Measurements from ENCODE around the gene ZNF536.

The ZNF536 gene

GRCh38 chr19:30529876-30530275 is 157.7 kb downstream of the ZNF536 start:
- DNase-seq (ENCODE audit: insufficient read length, low spot score) (no peak), FAIRE-seq (no peak)
- TF ChIP-seq CTCF (IDR thresholded peaks at IDR 0.05; ENCODE audit: insufficient read depth, missing control alignments), result no peak

GRCh38 chr19:30530751-30531150 is 158.6 kb downstream of the ZNF536 start:
- no peak for TF ChIP-seq CTCF (IDR thresholded peaks at IDR 0.05; ENCODE audit: insufficient read depth, missing control alignments)
- no peak for FAIRE-seq
- DNase-seq (ENCODE audit: insufficient read length, low spot score), result no peak

GRCh38 chr19:30535011-30535410 is 162.8 kb downstream of the ZNF536 start:
- TF ChIP-seq CTCF (IDR thresholded peaks at IDR 0.05; ENCODE audit: insufficient read depth, missing control alignments), result no peak
- DNase-seq (ENCODE audit: insufficient read length, low spot score) (no peak), FAIRE-seq (no peak)

GRCh38 chr19:30536975-30537374 is 164.8 kb downstream of the ZNF536 start:
- FAIRE-seq (no peak), DNase-seq (ENCODE audit: insufficient read length, low spot score) (no peak)
- TF ChIP-seq CTCF (IDR thresholded peaks at IDR 0.05; ENCODE audit: insufficient read depth, missing control alignments), result no peak

- no peak for TF ChIP-seq CTCF (IDR thresholded peaks at IDR 0.05; ENCODE audit: insufficient read depth, missing control alignments)
- no peak for DNase-seq (ENCODE audit: insufficient read length, low spot score)
- FAIRE-seq, result no peak
These were observed 167.1 kb downstream of the ZNF536 start for GRCh38 chr19:30539315-30539714.

GRCh38 chr19:30539981-30540380 is 167.8 kb downstream of the ZNF536 start:
- no peak for DNase-seq (ENCODE audit: insufficient read length, low spot score)
- no peak for TF ChIP-seq CTCF (IDR thresholded peaks at IDR 0.05; ENCODE audit: insufficient read depth, missing control alignments)
- no peak for FAIRE-seq

GRCh38 chr19:30540761-30541160 is 168.6 kb downstream of the ZNF536 start:
- no peak for TF ChIP-seq CTCF (IDR thresholded peaks at IDR 0.05; ENCODE audit: insufficient read depth, missing control alignments)
- FAIRE-seq (no peak), DNase-seq (ENCODE audit: insufficient read length, low spot score) (no peak)

All from D721Med (cell line).